ENCODE measurements around the gene THEMIS2. TPM values are rescaled to one million over a fixed set of nuclear protein-coding genes. Genes with fewer than 3 reads are reported as not detected.
A peak's percentile ranks its signal among the peaks of the same experiment; 100 is the strongest.

THEMIS2 gene
- total and polyA plus RNA-seq, 10 of the 15 experiments (the other 5 are each of a cell fraction or from before 2014, with no cell fraction given) = 9.1 to 114 (median 38.3) TPM

DNA sequence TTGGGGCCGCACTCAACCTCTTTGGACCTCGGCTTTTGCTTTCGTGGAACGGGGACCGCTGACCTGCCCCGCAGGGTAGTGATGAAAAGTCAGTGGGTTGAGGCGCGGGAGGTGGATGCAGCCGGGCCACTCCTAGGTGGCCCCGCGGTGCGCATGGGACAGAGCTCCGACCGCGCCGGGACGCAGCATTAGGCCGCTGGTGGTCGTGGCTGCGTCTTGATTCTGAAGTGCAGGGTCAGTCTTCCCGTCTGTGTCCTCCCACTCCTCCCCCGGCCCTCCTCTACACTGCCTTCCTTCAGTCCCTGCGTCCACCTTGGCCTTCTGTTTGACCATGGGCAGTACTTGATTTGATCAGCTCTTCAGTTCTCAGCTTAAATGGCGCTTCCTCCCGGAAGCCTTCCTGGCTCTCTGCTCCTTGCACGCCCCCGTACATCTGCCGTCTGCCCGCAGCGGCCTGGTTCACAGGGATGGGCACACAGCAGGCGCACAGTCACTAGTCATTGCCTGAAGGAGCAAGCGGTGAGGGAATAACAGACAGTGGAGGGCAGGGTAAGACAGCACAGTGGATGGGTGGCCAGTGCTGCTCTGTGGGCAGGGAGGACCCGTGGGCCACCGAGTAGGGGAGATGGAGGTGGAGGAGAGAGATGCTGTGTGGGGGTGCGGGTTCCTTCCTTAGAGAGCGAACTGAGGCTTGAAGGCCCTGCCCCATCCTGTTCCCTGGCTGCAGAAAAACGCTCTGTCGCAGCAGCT is 633 bp downstream of the THEMIS2 start:
- no peaks in the 10 kb centered on the region for H3K9me3 ChIP-seq (replicated peaks; ENCODE audit: control insufficient read depth, insufficient read depth, low read length)
- H3K9ac ChIP-seq (ENCODE audit: control insufficient read depth, insufficient read depth, low read length) = peak overlapping the region; percentile 93
- H2AFZ ChIP-seq (ENCODE audit: control insufficient read depth, low read depth, low read length) = no peak overlapping the region; the same call in none of the 2 replicates
- H3K36me3 ChIP-seq (ENCODE audit: control insufficient read depth in 2 of 2, insufficient read depth in 2 of 2, low read length in 1 of 2) = peaks cover 2% of the 10 kb centered on the region in 2 experiments; a peak in 2 of 4 replicates
- no peaks in the 10 kb centered on the region for H4K20me1 ChIP-seq (ENCODE audit: control insufficient read depth, insufficient read depth)
- DNase-seq (ENCODE audit: low read depth, low spot score) (no peak), FAIRE-seq (no peak), ATAC-seq (peak; percentile 17)
- in situ Hi-C loops (cut with MboI) = no loop called here
- WGBS (ENCODE audit: insufficient coverage, insufficient replicate concordance, low lambda C conversion rate, missing lambda C conversion rate) = under 1% methylated on average over 38 of the region's 38 CpGs
- CTCF ChIA-PET = interaction anchor here (1.2 to 1.6 kb wide), 2 partner anchors 13 to 17 kb away, joined by 3 to 4 read pairs; no protein-coding TSS in a partner anchor
- peak overlapping the region; percentile 90 for H3K4me3 ChIP-seq
- POLR2A ChIA-PET = interaction anchor here (0.8 to 6.0 kb wide), 4 partner anchors 11 to 38 kb away, joined by 3 to 63 read pairs (median 16); no protein-coding TSS in a partner anchor
- H3K4me1 ChIP-seq (ENCODE audit: control insufficient read depth, insufficient read depth, low read length) = peaks cover 42% of the 10 kb centered on the region
- H3K27ac ChIP-seq (ENCODE audit: control insufficient read depth, insufficient read depth) = peak overlapping the region; percentile 93
- no peaks in the 10 kb centered on the region for H3K27me3 ChIP-seq (replicated peaks in 1 of 2; ENCODE audit: control insufficient read depth in 2 of 2, insufficient read depth in 2 of 2, low read length in 1 of 2)
- intact Hi-C loops (cut with micrococcal nuclease; ENCODE audit: unreplicated experiment) = loop anchor here (10.0 kb wide), 1 partner anchor 372 kb away; no protein-coding TSS in a partner anchor
- H3K79me2 ChIP-seq (ENCODE audit: control insufficient read depth, insufficient read depth, low read length) = peaks cover 46% of the 10 kb centered on the region
- TSS peak; percentile 83 for BruUV-seq (replicated peaks)
- H3K4me2 ChIP-seq (ENCODE audit: control insufficient read depth, insufficient read depth) = peak overlapping the region; percentile 97
- SMC1A ChIA-PET (ENCODE audit: uncharacterized antibody, unreplicated experiment) = interaction anchor here (0.8 to 3.8 kb wide), 3 partner anchors 13 to 33 kb away, joined by 3 to 43 read pairs (median 4); no protein-coding TSS in a partner anchor
- RAD21 ChIA-PET (ENCODE audit: unreplicated experiment) = interaction anchor here (0.9 to 4.2 kb wide), 3 partner anchors 11 to 336 kb away, joined by 3 to 46 read pairs (median 33); no protein-coding TSS in a partner anchor
- TF ChIP-seq SRF (IDR thresholded peaks at IDR 0.05; ENCODE audit: low read depth in 2 of 2, low read length in 2 of 2) = peak; percentile 48 to 76; a peak in 3 of 4 replicates
- TF ChIP-seq, protein P1, sequence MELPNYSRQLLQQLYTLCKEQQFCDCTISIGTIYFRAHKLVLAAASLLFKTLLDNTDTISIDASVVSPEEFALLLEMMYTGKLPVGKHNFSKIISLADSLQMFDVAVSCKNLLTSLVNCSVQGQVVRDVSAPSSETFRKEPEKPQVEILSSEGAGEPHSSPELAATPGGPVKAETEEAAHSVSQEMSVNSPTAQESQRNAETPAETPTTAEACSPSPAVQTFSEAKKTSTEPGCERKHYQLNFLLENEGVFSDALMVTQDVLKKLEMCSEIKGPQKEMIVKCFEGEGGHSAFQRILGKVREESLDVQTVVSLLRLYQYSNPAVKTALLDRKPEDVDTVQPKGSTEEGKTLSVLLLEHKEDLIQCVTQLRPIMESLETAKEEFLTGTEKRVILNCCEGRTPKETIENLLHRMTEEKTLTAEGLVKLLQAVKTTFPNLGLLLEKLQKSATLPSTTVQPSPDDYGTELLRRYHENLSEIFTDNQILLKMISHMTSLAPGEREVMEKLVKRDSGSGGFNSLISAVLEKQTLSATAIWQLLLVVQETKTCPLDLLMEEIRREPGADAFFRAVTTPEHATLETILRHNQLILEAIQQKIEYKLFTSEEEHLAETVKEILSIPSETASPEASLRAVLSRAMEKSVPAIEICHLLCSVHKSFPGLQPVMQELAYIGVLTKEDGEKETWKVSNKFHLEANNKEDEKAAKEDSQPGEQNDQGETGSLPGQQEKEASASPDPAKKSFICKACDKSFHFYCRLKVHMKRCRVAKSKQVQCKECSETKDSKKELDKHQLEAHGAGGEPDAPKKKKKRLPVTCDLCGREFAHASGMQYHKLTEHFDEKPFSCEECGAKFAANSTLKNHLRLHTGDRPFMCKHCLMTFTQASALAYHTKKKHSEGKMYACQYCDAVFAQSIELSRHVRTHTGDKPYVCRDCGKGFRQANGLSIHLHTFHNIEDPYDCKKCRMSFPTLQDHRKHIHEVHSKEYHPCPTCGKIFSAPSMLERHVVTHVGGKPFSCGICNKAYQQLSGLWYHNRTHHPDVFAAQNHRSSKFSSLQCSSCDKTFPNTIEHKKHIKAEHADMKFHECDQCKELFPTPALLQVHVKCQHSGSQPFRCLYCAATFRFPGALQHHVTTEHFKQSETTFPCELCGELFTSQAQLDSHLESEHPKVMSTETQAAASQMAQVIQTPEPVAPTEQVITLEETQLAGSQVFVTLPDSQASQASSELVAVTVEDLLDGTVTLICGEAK (IDR thresholded peaks at IDR 0.05; ENCODE audit: borderline replicate concordance) = 0 out of 2 replicates have a peak, but pooled peaks have one; percentile 21
- TF ChIP-seq POLR2A (IDR thresholded peaks at IDR 0.05; ENCODE audit: low read depth, low read length) = peak; percentile 76
- TF ChIP-seq, protein P2, sequence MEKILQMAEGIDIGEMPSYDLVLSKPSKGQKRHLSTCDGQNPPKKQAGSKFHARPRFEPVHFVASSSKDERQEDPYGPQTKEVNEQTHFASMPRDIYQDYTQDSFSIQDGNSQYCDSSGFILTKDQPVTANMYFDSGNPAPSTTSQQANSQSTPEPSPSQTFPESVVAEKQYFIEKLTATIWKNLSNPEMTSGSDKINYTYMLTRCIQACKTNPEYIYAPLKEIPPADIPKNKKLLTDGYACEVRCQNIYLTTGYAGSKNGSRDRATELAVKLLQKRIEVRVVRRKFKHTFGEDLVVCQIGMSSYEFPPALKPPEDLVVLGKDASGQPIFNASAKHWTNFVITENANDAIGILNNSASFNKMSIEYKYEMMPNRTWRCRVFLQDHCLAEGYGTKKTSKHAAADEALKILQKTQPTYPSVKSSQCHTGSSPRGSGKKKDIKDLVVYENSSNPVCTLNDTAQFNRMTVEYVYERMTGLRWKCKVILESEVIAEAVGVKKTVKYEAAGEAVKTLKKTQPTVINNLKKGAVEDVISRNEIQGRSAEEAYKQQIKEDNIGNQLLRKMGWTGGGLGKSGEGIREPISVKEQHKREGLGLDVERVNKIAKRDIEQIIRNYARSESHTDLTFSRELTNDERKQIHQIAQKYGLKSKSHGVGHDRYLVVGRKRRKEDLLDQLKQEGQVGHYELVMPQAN (conservative IDR thresholded peaks at IDR 0.05) = 0 out of 2 replicates have a peak, but pooled peaks have one; percentile 46
- peak; percentile 87 for TF ChIP-seq HDGF (IDR thresholded peaks at IDR 0.05)
- TF ChIP-seq SREBF2 (IDR thresholded peaks at IDR 0.05; ENCODE audit: low read length) = no peak
- TF ChIP-seq DPF2 (IDR thresholded peaks at IDR 0.05) = peak; percentile 12
- TF ChIP-seq NFXL1 (IDR thresholded peaks at IDR 0.05; ENCODE audit: borderline replicate concordance) = no peak
- 0 out of 2 replicates have a peak, but pooled peaks have one; percentile 40 for TF ChIP-seq MXI1 (IDR thresholded peaks at IDR 0.05; ENCODE audit: low read depth, low read length)
- TF ChIP-seq NFYB (IDR thresholded peaks at IDR 0.05; ENCODE audit: insufficient read depth, low read depth, low read length) = no peak
- TF ChIP-seq POLR2AphosphoS2 (IDR thresholded peaks at IDR 0.05; ENCODE audit: low read depth, low read length) = peak; percentile 14; the same call in 1 of the 2 replicates
- TF ChIP-seq SMC3 (IDR thresholded peaks at IDR 0.05; ENCODE audit: borderline replicate concordance, low read length) = 0 out of 2 replicates have a peak, but pooled peaks have one; percentile 2
- TF ChIP-seq, protein P3, sequence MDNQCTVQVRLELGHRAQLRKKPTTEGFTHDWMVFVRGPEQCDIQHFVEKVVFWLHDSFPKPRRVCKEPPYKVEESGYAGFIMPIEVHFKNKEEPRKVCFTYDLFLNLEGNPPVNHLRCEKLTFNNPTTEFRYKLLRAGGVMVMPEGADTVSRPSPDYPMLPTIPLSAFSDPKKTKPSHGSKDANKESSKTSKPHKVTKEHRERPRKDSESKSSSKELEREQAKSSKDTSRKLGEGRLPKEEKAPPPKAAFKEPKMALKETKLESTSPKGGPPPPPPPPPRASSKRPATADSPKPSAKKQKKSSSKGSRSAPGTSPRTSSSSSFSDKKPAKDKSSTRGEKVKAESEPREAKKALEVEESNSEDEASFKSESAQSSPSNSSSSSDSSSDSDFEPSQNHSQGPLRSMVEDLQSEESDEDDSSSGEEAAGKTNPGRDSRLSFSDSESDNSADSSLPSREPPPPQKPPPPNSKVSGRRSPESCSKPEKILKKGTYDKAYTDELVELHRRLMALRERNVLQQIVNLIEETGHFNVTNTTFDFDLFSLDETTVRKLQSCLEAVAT (IDR thresholded peaks at IDR 0.05) = peak; percentile 60
- peak; percentile 2; the same call in 1 of the 3 replicates for TF ChIP-seq POU2F2 (IDR thresholded peaks at IDR 0.05; ENCODE audit: borderline replicate concordance, low read depth, low read length)
- peak; percentile 53; the same call in 1 of the 2 replicates for TF ChIP-seq NBN (IDR thresholded peaks at IDR 0.05)
- no peak for TF ChIP-seq STAT3 (IDR thresholded peaks at IDR 0.05; ENCODE audit: low read depth, low read length)

All from GM12878 (cell line).